Activated naive CD4-positive, alpha-beta T cell (primary cell): ENCODE results near the gene PSMB1.
"Not testable (repeated sequence)": the region's sequence is repeated elsewhere in the genome, so short reads cannot be mapped to it uniquely, and the experiment has no call there.

ENCODE experiments used
- DNase-seq, 4 experiments: peaks; one replicate each; lab custom pipeline; 2025; lab: John Stamatoyannopoulos, UW

PSMB1 gene

DNA sequence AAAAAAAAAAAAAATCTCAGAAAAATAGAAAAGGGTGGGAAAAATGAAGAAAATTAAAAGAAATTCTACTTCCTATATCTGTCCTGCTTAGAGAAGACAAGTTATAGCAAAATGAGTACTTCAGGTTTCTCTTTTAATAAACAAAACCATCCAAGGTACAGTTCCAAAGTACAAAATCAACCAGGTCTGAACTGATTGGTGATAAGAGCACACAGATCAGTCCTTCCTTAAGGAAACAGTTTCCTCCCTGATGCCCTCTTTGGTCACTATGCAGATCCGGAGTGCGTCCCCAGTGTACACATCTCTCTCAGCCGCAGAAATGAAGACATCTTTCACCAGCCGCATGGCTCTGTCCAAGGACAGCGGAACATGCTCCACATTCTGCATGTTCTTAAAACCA lies 18.1 kb downstream of the PSMB1 start:
- no peak for DNase-seq

GRCh38 chr6:170533792-170534191 lies 19.3 kb downstream of the PSMB1 start:
- DNase-seq = no peak

DNA sequence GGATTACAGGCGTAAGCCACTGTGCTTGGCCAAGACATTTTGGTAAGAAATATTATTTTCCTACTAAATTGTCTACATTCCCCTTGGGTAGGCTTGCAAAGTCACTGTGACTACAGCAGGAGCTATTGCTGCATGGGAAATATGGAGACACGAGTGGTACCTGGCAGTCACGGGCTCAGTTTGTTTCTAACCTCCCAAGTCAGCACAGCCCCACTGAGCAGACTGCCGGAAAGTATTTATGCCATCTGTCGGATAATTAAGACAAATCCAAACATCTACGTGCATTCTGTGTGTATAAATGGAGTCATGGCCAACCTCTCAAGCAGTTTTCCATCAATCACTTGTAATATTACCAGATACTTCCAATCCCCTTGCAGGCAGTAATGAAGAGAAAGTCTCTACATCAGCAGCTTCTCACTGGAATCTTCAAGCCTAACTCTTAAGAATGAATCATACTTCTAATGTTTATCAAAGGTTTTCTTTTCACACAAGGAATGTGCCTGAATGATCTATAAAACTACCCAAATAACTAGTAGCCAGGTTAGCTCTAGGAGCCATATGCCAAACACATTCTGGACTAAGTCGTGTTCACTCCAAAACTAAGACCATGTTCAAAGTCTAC lies 20.1 kb downstream of the PSMB1 start:
- no peak for DNase-seq

- DNase-seq = peak; percentile 9 to 51 (median 38)
These were observed 23.2 kb downstream of the PSMB1 start for GRCh38 chr6:170529839-170530469.

DNA sequence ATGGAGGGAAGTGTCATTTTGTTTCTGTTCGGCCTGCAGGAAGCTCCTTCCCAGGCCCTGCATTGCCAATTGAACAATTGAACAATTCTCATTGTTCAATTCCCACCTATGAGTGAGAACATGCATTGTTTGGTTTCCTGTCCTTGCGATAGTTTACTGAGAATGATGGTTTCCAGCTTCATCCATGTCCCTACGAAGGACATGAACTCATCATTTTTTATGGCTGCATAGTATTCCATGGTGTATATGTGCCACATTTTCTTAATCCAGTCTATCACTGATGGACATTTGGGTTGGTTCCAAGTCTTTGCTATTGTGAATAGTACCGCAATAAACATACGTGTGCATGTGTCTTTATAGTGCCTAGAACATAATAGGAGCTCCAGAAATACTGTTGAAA lies 25.1 kb downstream of the PSMB1 start:
- DNase-seq = not testable (repeated sequence)

DNA sequence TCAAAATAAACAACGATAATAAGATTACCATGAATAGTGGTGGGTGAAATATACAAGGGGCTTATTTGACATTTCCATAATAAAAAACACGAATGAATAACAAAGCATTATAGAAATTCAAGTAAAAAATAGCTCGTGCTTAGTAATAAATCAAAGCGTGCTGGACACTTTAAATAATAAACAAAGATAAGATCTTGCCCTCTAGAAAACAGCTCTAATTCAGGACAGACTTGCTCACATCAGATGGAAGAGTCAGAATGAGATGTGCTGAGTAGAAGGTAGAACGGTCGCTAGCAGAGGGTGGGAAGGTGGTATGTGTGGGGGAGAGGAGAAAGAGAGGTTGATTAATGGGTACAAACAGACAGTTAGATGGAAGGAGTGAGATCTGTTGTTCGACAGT lies 27.3 kb downstream of the PSMB1 start:
- no peak for DNase-seq

DNA sequence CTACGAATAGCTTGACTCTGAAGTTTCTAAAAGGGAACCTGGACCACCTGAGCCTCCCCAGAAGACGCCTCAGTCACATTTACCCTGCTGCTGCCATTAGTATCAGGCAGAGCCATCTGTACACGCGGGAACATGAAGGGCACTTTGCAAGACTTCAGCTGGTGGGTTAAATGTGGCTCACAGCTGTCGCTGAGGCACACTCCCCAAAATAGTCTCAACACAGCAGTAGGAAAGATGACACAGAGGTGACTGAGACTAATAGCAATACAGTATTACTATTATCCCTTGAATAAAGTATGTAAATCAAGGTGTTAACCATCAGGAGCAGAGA lies 29.0 kb downstream of the PSMB1 start:
- DNase-seq = no peak

DNA sequence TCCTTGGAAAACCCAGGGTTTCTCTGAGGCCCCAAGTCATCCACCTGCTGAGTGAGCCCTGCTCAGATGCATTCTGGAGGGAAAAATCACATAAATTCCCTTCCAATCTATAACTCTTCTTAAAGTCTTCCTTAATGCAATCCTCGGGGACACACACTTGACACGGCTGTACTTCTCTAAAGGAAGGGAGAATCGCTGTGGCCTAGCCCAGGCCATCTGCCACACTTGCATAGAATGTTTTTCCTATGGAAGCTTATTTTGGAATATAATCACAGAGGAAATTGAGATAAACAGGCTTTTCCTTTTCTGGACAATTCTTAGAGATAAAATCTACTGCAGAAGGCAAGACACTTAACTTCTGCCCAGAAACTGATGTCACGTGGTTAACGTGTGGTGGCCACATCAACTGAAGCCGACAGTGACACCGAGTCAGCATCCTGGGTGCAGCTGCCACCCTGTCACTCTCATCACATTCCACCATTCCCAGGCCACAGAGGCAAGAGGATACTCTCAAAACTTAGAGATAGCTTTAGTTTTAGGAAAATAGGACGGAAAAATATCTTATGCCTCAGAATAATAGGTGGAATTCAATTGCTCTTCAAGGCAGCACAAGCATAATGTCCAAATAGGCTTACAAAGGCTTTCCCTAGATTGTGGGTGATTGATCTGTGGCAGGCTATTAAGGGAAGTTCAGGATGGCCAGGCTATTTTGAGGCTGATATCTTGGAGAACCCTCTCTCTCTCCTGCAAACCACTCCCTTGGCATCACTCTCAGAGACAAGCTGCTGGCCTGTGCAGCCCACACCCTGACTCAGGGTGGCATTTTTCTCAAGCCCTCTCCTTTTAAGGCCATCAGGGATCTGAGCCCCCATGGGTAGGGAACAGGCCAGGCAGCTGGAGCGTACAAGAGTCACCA lies 29.6 kb downstream of the PSMB1 start:
- no peak for DNase-seq

- DNase-seq = no peak
These were observed 30.4 kb downstream of the PSMB1 start for GRCh38 chr6:170522565-170523183.

DNA sequence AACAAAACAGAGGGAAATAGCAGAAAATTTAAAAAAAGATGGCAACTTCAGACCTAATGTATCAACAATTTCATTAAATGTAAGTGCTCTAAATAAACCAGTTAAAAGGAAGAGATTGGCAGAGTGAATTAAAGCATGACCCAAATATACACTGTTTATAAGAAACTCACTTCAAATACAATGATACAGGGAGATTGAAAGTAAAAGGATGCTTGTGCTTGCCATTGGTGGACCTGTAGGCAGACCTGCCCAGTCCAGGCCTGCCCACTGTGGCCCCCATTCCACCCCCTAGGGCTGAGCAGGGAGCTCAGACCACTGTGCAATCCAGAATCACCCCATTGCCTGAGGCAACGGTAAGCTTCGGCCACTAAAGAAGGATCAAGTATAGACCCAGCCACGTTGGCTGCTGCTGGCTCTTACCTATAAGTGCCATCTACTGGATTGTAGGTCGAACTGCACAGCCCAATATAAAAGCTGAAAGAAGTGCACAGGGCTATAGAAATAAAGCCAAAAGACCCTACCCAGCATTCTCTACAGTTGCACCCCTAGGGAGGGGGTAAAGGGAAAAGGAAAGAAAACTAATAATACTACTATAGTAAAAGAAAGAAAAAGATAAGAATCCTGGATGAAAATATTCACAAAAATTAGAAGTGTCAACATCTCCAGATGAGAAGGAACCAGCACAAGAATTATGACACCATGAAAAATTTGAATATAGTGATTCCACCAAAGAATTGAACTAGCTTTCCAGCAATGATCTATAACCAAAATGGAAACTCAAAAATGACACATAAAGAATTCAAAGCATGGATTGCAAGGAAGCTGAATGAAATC lies 36.1 kb downstream of the PSMB1 start:
- DNase-seq = peak in 1 of 4 experiments; percentile 10

DNA sequence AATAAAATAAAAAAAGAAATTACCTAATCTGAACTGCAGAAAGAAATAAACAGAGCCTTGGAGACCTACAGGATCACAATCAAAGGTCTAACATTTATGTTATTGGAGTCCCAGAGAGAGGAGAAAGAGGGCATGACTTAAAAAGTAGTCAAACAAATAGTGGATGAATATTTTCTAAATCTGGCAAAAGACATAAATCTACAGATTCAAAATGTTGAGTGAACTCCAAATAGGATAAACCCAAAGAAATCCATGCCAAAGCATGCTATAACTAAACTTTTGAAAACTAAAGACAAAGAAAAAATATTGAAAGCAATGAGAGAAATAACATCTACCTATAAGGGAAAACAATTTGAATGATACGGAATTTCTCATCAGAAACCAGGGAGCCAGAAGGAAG lies 38.2 kb downstream of the PSMB1 start:
- no peak for DNase-seq

- DNase-seq = no peak
These were observed 40.9 kb downstream of the PSMB1 start for GRCh38 chr6:170512249-170512648.

- DNase-seq = no peak
These were observed 42.5 kb downstream of the PSMB1 start for GRCh38 chr6:170510631-170511030.

GRCh38 chr6:170509723-170510018 lies 43.4 kb downstream of the PSMB1 start:
- DNase-seq = no peak

DNA sequence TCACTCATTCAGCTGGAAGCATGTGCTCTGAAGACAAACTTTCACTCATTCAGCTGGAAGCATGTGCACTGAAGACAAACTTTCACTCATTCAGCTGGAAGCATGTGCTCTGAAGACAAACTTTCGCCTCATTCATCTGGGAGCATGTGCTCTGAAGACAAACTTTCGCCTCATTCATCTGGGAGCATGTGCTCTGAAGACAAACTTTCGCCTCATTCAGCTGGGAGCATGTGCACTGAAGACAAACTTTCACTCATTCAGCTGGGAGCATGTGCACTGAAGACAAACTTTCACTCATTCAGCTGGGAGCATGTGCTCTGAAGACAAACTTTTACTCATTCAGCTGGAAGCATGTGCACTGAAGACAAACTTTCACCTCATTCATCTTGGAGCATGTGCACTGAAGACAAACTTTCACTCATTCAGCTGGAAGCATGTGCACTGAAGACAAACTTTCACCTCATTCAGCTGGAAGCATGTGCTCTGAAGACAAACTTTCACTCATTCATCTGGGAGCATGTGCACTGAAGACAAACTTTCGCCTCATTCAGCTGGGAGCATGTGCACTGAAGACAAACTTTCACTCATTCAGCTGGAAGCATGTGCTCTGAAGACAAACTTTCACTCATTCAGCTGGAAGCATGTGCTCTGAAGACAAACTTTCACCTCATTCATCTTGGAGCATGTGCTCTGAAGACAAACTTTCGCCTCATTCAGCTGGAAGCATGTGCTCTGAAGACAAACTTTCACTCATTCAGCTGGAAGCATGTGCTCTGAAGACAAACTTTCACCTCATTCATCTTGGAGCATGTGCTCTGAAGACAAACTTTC lies 44.0 kb downstream of the PSMB1 start:
- DNase-seq = not testable (repeated sequence)

DNA sequence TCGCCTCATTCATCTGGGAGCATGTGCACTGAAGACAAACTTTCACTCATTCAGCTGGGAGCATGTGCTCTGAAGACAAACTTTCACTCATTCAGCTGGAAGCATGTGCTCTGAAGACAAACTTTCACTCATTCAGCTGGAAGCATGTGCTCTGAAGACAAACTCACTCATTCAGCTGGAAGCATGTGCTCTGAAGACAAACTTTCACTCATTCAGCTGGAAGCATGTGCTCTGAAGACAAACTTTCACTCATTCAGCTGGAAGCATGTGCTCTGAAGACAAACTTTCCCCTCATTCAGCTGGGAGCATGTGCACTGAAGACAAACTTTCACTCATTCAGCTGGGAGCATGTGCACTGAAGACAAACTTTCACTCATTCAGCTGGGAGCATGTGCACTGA lies 44.8 kb downstream of the PSMB1 start:
- not testable (repeated sequence) for DNase-seq

- not testable (repeated sequence) for DNase-seq
These were observed 45.4 kb downstream of the PSMB1 start for GRCh38 chr6:170507728-170508127.

DNA sequence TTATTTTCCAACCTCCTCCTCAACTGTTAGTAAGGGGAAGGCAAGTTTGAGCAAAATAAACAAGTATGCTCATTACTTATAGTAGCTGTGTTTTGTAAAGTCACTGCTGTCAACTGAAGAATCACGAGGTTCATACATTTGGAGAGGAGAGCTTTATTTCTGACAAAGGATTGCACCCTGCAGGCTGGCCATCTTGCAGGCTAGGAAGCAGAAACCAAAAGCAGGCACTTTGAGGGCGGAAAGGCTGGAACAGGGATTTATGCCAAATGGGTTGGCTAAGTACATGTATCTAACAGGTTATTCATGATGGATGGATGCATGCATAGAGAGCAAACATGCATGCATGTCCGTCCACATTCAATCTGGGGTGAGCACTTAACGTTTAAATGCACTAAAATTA lies 46.7 kb downstream of the PSMB1 start:
- no peak for DNase-seq

- DNase-seq = no peak
These were observed 47.8 kb downstream of the PSMB1 start for GRCh38 chr6:170505306-170505705.

- DNase-seq = no peak
These were observed 48.6 kb downstream of the PSMB1 start for GRCh38 chr6:170504479-170504878.

GRCh38 chr6:170503414-170503761 lies 49.7 kb downstream of the PSMB1 start:
- DNase-seq = no peak
